Vagina (tissue), 2 donors: ENCODE measurements around the gene INPP4B.

ENCODE experiments used
- POLR2A ChIP-seq, 2 donors: fragments of 450-650 bp; IDR thresholded peaks; one replicate each; pipeline ENCODE4 v1.6.1; 2017; ENCODE audit warnings: antibody characterized with exemption in 2 of 2, mild to moderate bottlenecking in 2 of 2, moderate library complexity in 2 of 2
- TF ChIP-seq, protein P1 (sequence below), 3 experiments: fragments of 450-650 bp in 2 of 3; fragments of 200-600 bp in 1 of 3; sonication (generic) in 1 of 3; IDR thresholded peaks; one replicate each; pipeline ENCODE4 v1.5.1; 2017 to 2019; ENCODE audit warnings: antibody characterized with exemption in 3 of 3, mild to moderate bottlenecking in 2 of 3, moderate library complexity in 2 of 3

DNA sequence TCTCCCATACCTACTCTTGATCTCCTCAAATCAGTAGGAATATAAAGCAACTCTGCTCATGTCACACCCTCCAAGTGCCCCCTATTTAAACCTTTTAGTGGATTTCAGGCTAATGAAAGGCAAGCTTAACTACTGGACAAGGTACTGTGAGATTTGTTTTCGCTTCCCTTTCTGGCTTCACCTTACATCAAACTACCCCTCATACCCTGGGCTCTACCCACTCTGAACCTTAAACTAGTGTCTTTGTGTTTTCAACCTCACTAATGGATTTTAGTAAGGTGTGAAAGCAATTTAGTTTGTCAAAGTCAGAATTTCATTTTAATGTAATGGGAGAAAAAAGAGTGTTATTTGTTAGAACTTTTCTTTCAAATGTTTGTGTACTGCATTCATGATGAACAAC lies 291.7 kb downstream of the INPP4B start:
- TF ChIP-seq, protein P1, sequence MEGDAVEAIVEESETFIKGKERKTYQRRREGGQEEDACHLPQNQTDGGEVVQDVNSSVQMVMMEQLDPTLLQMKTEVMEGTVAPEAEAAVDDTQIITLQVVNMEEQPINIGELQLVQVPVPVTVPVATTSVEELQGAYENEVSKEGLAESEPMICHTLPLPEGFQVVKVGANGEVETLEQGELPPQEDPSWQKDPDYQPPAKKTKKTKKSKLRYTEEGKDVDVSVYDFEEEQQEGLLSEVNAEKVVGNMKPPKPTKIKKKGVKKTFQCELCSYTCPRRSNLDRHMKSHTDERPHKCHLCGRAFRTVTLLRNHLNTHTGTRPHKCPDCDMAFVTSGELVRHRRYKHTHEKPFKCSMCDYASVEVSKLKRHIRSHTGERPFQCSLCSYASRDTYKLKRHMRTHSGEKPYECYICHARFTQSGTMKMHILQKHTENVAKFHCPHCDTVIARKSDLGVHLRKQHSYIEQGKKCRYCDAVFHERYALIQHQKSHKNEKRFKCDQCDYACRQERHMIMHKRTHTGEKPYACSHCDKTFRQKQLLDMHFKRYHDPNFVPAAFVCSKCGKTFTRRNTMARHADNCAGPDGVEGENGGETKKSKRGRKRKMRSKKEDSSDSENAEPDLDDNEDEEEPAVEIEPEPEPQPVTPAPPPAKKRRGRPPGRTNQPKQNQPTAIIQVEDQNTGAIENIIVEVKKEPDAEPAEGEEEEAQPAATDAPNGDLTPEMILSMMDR (IDR thresholded peaks at IDR 0.05), result no peak
- no peak for TF ChIP-seq POLR2A (IDR thresholded peaks at IDR 0.05)
